OCI-LY1 (cell line): ENCODE measurements around the gene HOXD8.

ENCODE experiments used
- CTCF ChIP-seq: fragments of 200-600 bp; sonication (generic), shearing (Covaris generic); IDR thresholded peaks from 2 replicates; pipeline ENCODE4 v1.5.1; 2017; ENCODE audit warnings: mild to moderate bottlenecking, antibody characterized with exemption, low read length, moderate library complexity, mixed read lengths
- EZH2 ChIP-seq: fragments of 200-600 bp; sonication (generic), shearing (Covaris generic); IDR thresholded peaks from 2 replicates; pipeline ENCODE4 v1.8.0; 2017; ENCODE audit warnings: borderline replicate concordance, mixed run types, mild to moderate bottlenecking, antibody characterized with exemption, low read length, moderate library complexity, mixed read lengths

GRCh38 chr2:176125772-176126054 is 3.8 kb upstream of the HOXD8 start:
- TF ChIP-seq EZH2 (no peak), CTCF (no peak)
